HCT116 (cell line): ENCODE data around the gene SNX25.

ENCODE experiments used
- CTCF ChIP-seq, 3 experiments: fragments of 200-600 bp in 1 of 3; sonication (generic) in 1 of 3; IDR thresholded peaks in 2 of 3; conservative IDR thresholded peaks in 1 of 3; 2 replicates each; pipeline ENCODE4 v1.5.1; 2012 to 2017; ENCODE audit warnings: low read depth in 2 of 3, low read length in 2 of 3, antibody characterized with exemption in 1 of 3, borderline replicate concordance in 1 of 3, control low read depth in 1 of 3, mild to moderate bottlenecking in 1 of 3, mixed read lengths in 1 of 3, mixed run types in 1 of 3, moderate library complexity in 1 of 3; ENCODE audit not compliant: insufficient read depth in 1 of 3
- EGR1 ChIP-seq: IDR thresholded peaks from 2 replicates; pipeline ENCODE4 v1.6.1; 2012; ENCODE audit warnings: low read depth
- EZH2 ChIP-seq: fragments of 200-600 bp; sonication (generic); IDR thresholded peaks from 2 replicates; pipeline ENCODE4 v1.6.1; 2017; ENCODE audit warnings: antibody characterized with exemption, mixed run types
- EZH2phosphoT487 ChIP-seq: fragments of 200-600 bp; IDR thresholded peaks from 2 replicates; pipeline ENCODE4 v1.6.1; 2018; ENCODE audit warnings: antibody characterized with exemption, borderline replicate concordance
- POLR2A ChIP-seq: IDR thresholded peaks from 2 replicates; pipeline ENCODE4 v1.7.0; 2011; ENCODE audit warnings: borderline replicate concordance; ENCODE audit not compliant: insufficient read depth, insufficient read length; ENCODE audit errors: extremely low read depth
- POLR2AphosphoS5 ChIP-seq: IDR thresholded peaks from 2 replicates; pipeline ENCODE4 v1.6.1; 2011; ENCODE audit warnings: mild to moderate bottlenecking, low read depth, low read length, moderate library complexity
- SP1 ChIP-seq: IDR thresholded peaks from 2 replicates; pipeline ENCODE4 v1.6.1; 2012; ENCODE audit warnings: low read depth
- ZBTB33 ChIP-seq: IDR thresholded peaks from 2 replicates; pipeline ENCODE4 v1.6.1; 2011; ENCODE audit warnings: mild to moderate bottlenecking, low read length, moderate library complexity; ENCODE audit not compliant: insufficient replicate concordance; ENCODE audit errors: extremely low read depth

GRCh38 chr4:185248393-185249039 lies 39.1 kb downstream of the SNX25 start:
- TF ChIP-seq EZH2phosphoT487: no peak
- TF ChIP-seq POLR2A: no peak
- TF ChIP-seq EGR1: no peak
- no peak for TF ChIP-seq CTCF (IDR thresholded peaks at IDR 0.05 in 2 of 3, conservative IDR thresholded peaks at IDR 0.05 in 1 of 3; ENCODE audit: borderline replicate concordance in 1 of 3, insufficient read depth in 1 of 3, low read depth in 2 of 3, low read length in 2 of 3)
- TF ChIP-seq POLR2AphosphoS5: no peak
- no peak for TF ChIP-seq SP1
- no peak for TF ChIP-seq ZBTB33
- no peak for TF ChIP-seq EZH2
